ENCODE results near the gene GOT1.

The GOT1 gene

GRCh38 chr10:99358101-99358500, 72.3 kb downstream of the GOT1 start:
- DNase-seq (ENCODE audit: low read depth): no peak

- DNase-seq (ENCODE audit: low read depth): no peak
Measured at GRCh38 chr10:99357691-99358090, 72.7 kb downstream of the GOT1 start.

DNA sequence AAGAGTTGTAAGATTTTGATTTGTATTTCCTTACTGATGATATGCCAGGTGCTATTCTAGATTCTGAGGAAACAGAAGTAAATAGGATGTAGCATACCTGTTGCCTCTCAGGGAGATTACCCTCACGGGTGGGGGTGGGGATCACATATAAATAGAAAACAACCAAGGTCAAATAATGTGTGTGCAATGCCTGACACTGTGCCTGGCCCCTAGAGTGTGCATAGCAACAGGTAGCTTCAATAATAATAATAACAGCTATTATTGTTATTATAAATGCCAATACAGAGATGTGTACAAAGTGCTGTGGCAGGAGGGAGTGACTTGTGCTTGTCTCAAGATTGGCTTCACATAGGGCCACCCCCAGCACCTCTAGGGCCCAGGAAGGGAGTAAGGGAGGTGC, 77.2 kb downstream of the GOT1 start:
- DNase-seq (ENCODE audit: low read depth): no peak

DNA sequence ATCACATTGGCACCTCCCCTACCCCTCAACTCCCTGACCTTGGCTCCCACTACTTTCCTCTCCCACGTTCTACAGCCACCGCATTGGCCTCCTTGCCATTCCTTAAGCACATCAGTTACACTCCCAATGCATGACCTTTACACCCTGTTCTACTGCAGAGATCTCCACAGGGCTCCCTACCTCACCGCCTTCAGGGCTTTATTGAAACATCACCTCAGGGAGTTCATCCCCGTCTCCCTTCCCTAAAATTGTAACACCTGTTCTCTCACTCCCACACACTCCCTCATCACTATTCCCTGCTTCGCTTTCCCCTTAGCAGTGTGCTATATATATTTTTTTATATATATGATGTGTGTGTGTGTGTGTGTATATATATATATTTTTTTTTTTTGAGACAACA, 82.8 kb downstream of the GOT1 start:
- DNase-seq (ENCODE audit: low read depth): no peak

All from activated T-cell treated with anti-CD3 and anti-CD28 coated beads for 24 hours (primary cell).